Keratinocyte (primary cell): ENCODE measurements around the gene ZNF664. TPM values are rescaled to one million over a fixed set of nuclear protein-coding genes. Genes with fewer than 3 reads are reported as not detected.

Source experiments
- DNase-seq: peaks from one replicate; pipeline ENCODE4 v3.0.0-alpha.2; 2011; ENCODE audit warnings: low read depth, missing footprints, low spot score
- FAIRE-seq: peaks from 2 replicates; lab custom pipeline; 2011; peaks lifted over from hg19 to GRCh38; lab: Jason Lieb, UNC
- H2AFZ ChIP-seq: 2 replicates; pipeline ENCODE4 v1.6.0; 2012; ENCODE audit warnings: low read length, control low read depth, inconsistent platforms; ENCODE audit not compliant: control insufficient read depth
- H3K27ac ChIP-seq: 2 replicates; pipeline ENCODE4 v1.5.1; 2011; ENCODE audit warnings: low read length; ENCODE audit not compliant: control insufficient read depth, insufficient read depth
- H3K27me3 ChIP-seq: 3 replicates; pipeline ENCODE4 v1.6.0; 2011; ENCODE audit warnings: low read length; ENCODE audit not compliant: control insufficient read depth, insufficient read depth; ENCODE audit errors: extremely low read depth
- H3K36me3 ChIP-seq, 2 experiments: 2 replicates in 1 of 2; 3 replicates in 1 of 2; pipeline ENCODE4 v1.5.1; 2011; ENCODE audit warnings: low read length in 2 of 2, mild to moderate bottlenecking in 1 of 2; ENCODE audit not compliant: control insufficient read depth in 2 of 2, insufficient read depth in 2 of 2; ENCODE audit errors: extremely low read depth in 1 of 2
- H3K4me1 ChIP-seq: 3 replicates; pipeline ENCODE4 v1.5.1; 2011; ENCODE audit warnings: low read length; ENCODE audit not compliant: control insufficient read depth, insufficient read depth; ENCODE audit errors: extremely low read depth
- H3K4me2 ChIP-seq: 3 replicates; pipeline ENCODE4 v1.6.0; 2011; ENCODE audit warnings: low read depth, low read length; ENCODE audit not compliant: control insufficient read depth, insufficient read depth; ENCODE audit errors: extremely low read depth
- H3K4me3 ChIP-seq, 3 experiments: fragments of 200-600 bp in 1 of 3; sonication (generic) in 1 of 3; 2 replicates in 2 of 3; 3 replicates in 1 of 3; pipeline ENCODE4 v1.5.1; 2011 to 2016; ENCODE audit warnings: low read length in 3 of 3, mild to moderate bottlenecking in 3 of 3, control low read depth in 2 of 3, inconsistent platforms in 1 of 3, low read depth in 1 of 3, mixed read lengths in 1 of 3, mixed run types in 1 of 3, moderate library complexity in 1 of 3; ENCODE audit not compliant: control insufficient read depth in 2 of 3, insufficient read depth in 2 of 3; ENCODE audit errors: extremely low read depth in 1 of 3
- H3K79me2 ChIP-seq: 2 replicates; pipeline ENCODE4 v1.6.0; 2012; ENCODE audit warnings: low read length; ENCODE audit not compliant: control insufficient read depth, insufficient read depth
- H3K9ac ChIP-seq: 3 replicates; pipeline ENCODE4 v1.6.0; 2011; ENCODE audit warnings: low read length; ENCODE audit not compliant: control insufficient read depth, insufficient read depth; ENCODE audit errors: extremely low read depth
- H3K9me1 ChIP-seq: 3 replicates; pipeline ENCODE4 v1.6.0; 2011; ENCODE audit warnings: low read length; ENCODE audit not compliant: control insufficient read depth, insufficient read depth; ENCODE audit errors: extremely low read depth
- H3K9me3 ChIP-seq: 2 replicates; pipeline ENCODE4 v1.5.1; 2012; ENCODE audit warnings: low read depth, low read length; ENCODE audit not compliant: control insufficient read depth
- H4K20me1 ChIP-seq: 3 replicates; pipeline ENCODE4 v1.6.0; 2011; ENCODE audit warnings: low read length; ENCODE audit not compliant: control insufficient read depth, insufficient read depth; ENCODE audit errors: extremely low read depth
- EZH2 ChIP-seq: IDR thresholded peaks from one replicate; pipeline ENCODE4 v1.6.1; 2012; ENCODE audit warnings: inconsistent platforms, mild to moderate bottlenecking, low read length, moderate library complexity
- dilution Hi-C: fragments of 300-500 bp; cut with MboI; formaldehyde crosslinking; loops from one replicate; pipeline ENCODE4 v1.7.0; 2020; ENCODE audit warnings: low sequenced_read_pairs; ENCODE audit not compliant: extremely low pct_ligation_motif_present
- polyA plus RNA-seq, 5 experiments: library from polyadenylated mRNA; depleted of rRNA in 3 of 5; stranded (reverse) in 3 of 5; stranded (forward) in 1 of 5; unstranded in 1 of 5; fragments of >200 nt; gene quantifications; 1 replicate in 1 of 5; 2 replicates in 3 of 5; 3 replicates in 1 of 5; pipeline versions ENCODE4 v1.2.1 to v1.2.3, GENCODE V29; 2011 to 2012; ENCODE audit warnings: missing spikeins in 2 of 5, low read depth in 1 of 5, low replicate concordance in 1 of 5
- TF ChIP-seq, protein P1 (sequence below), 3 experiments: IDR thresholded peaks in 1 of 3; conservative IDR thresholded peaks in 1 of 3; optimal IDR thresholded peaks in 1 of 3; 2 replicates in 2 of 3; 3 replicates in 1 of 3; pipeline versions ENCODE3 to v1.5.1; 2011; ENCODE audit warnings: low read length in 3 of 3, mild to moderate bottlenecking in 3 of 3, moderate library complexity in 2 of 3, control low read depth in 1 of 3, inconsistent platforms in 1 of 3; ENCODE audit not compliant: insufficient read depth in 2 of 3; ENCODE audit errors: extremely low read depth in 1 of 3

Gene ZNF664
- polyA plus RNA-seq, 1 donor (not counting 4 experiments of a cell fraction or from before 2014, with no cell fraction given): 48.7 TPM

DNA sequence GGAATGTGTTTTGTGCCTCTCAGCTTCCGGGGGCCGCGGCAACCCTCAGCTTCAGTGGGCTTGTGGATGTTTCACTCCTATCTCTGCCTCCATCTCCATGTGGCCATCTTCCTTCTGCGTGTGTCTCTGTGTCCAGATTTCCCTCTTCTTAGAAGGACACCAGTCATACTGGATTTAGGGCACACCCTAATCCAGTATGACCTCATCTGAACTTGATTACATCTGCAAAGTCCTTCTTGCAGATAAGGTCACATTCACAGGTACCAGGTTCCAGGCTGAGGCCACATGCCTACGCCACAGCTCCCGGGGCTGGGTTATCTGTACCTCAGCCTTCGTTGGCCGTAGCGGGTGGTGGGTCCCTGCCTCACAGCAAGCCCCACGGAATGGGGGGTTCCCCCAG, 68.9 kb downstream of the ZNF664 start:
- Histone ChIP-seq H2AFZ (no peak overlapping the region), H3K9me1 (no peaks in the 10 kb centered on the region), H3K4me1 (peaks cover 6% of the 10 kb centered on the region), H3K4me2 (no peak overlapping the region), H3K4me3 (no peak overlapping the region), H3K9me3 (no peaks in the 10 kb centered on the region), H3K27me3 (no peaks in the 10 kb centered on the region), H3K9ac (no peak overlapping the region), H3K79me2 (no peaks in the 10 kb centered on the region), H4K20me1 (no peaks in the 10 kb centered on the region), H3K27ac (no peak overlapping the region), H3K36me3 (no peaks in the 10 kb centered on the region)
- no peak for DNase-seq
- dilution Hi-C loops: no loop called here
- FAIRE-seq: no peak
- no peak for TF ChIP-seq EZH2

DNA sequence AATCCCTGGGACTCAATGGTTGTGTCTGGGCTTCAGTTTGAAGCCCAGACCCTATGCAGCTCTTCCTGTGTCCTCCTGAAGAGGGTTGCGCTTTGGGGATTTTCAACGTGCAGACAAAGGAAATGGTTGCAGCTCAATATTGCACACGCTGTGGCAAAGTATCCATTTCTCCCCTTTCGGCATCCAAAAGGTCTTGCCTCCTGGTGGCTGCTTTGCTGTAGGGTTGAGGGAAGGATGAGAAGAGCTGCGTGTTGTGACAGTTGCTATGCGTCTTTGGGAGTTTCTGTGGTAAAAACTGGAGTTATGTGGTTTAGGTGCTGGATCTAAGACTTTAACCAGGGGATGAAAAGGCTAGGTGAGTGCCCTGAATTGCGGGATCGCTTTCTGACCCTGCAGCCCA, 71.0 kb downstream of the ZNF664 start:
- Histone ChIP-seq H3K27ac (no peak overlapping the region), H3K9me1 (no peaks in the 10 kb centered on the region), H3K79me2 (no peaks in the 10 kb centered on the region), H3K4me3 (no peak overlapping the region), H3K4me2 (no peak overlapping the region), H3K36me3 (no peaks in the 10 kb centered on the region), H3K27me3 (no peaks in the 10 kb centered on the region), H3K9me3 (no peaks in the 10 kb centered on the region), H3K9ac (no peak overlapping the region), H4K20me1 (no peaks in the 10 kb centered on the region), H3K4me1 (peaks cover 6% of the 10 kb centered on the region), H2AFZ (no peak overlapping the region)
- dilution Hi-C loops: no loop called here
- no peak for DNase-seq
- no peak for FAIRE-seq
- TF ChIP-seq, protein P1, sequence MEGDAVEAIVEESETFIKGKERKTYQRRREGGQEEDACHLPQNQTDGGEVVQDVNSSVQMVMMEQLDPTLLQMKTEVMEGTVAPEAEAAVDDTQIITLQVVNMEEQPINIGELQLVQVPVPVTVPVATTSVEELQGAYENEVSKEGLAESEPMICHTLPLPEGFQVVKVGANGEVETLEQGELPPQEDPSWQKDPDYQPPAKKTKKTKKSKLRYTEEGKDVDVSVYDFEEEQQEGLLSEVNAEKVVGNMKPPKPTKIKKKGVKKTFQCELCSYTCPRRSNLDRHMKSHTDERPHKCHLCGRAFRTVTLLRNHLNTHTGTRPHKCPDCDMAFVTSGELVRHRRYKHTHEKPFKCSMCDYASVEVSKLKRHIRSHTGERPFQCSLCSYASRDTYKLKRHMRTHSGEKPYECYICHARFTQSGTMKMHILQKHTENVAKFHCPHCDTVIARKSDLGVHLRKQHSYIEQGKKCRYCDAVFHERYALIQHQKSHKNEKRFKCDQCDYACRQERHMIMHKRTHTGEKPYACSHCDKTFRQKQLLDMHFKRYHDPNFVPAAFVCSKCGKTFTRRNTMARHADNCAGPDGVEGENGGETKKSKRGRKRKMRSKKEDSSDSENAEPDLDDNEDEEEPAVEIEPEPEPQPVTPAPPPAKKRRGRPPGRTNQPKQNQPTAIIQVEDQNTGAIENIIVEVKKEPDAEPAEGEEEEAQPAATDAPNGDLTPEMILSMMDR (optimal IDR thresholded peaks at IDR 0.05 in 1 of 3, IDR thresholded peaks at IDR 0.05 in 1 of 3, conservative IDR thresholded peaks at IDR 0.05 in 1 of 3; ENCODE audit: extremely low read depth in 1 of 3, insufficient read depth in 2 of 3, low read length in 3 of 3): no peak
- TF ChIP-seq EZH2: no peak

DNA sequence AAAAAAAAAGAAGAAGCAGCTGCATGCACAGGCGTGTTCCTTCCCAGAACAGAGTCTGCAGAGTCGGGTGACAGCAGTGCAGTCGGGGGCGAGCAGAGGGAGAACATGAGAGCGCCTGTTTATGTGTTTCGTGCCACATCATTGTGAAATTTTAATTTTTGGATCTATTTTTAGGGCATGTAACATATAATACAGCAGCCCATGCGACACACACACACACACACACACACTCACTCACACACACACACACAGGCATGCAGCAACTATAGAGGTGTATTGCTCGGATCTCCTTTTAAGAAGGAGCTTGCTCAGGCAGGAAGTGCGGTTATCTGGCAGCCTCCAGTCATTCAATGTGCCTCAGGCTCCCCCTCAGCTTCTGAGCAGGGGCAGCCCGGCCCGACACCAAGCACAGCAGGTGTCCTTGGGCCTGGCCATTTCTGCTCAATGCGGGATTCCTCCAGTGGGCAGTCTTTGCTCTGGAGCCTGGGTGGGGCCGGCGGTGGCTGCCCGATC, 71.8 kb downstream of the ZNF664 start:
- Histone ChIP-seq H3K9me3 (no peaks in the 10 kb centered on the region), H3K4me3 (no peak overlapping the region), H3K4me1 (peaks cover 6% of the 10 kb centered on the region), H2AFZ (no peak overlapping the region), H3K79me2 (no peaks in the 10 kb centered on the region), H3K9me1 (no peaks in the 10 kb centered on the region), H3K27me3 (no peaks in the 10 kb centered on the region), H3K4me2 (peak overlapping the region; percentile 63), H3K27ac (no peak overlapping the region), H4K20me1 (no peaks in the 10 kb centered on the region), H3K36me3 (no peaks in the 10 kb centered on the region), H3K9ac (no peak overlapping the region)
- dilution Hi-C loops: no loop called here
- DNase-seq (no peak), FAIRE-seq (peak; percentile 76)
- no peak for TF ChIP-seq EZH2
- TF ChIP-seq, protein P1 (optimal IDR thresholded peaks at IDR 0.05 in 1 of 3, IDR thresholded peaks at IDR 0.05 in 1 of 3, conservative IDR thresholded peaks at IDR 0.05 in 1 of 3; ENCODE audit: extremely low read depth in 1 of 3, insufficient read depth in 2 of 3, low read length in 3 of 3): no peak
